GM21515 (cell line): ENCODE measurements around the gene CDCA7.
A peak's percentile ranks its signal among the peaks of the same experiment; 100 is the strongest.
"Not testable (repeated sequence)": the region's sequence is repeated elsewhere in the genome, so short reads cannot be mapped to it uniquely, and the experiment has no call there.

Source experiments
- ATAC-seq: cut with Tn5 transposase; IDR thresholded peaks from one replicate; pipeline ENCODE4 v1.9.1; 2021; ENCODE audit not compliant: unreplicated experiment

The CDCA7 gene

DNA sequence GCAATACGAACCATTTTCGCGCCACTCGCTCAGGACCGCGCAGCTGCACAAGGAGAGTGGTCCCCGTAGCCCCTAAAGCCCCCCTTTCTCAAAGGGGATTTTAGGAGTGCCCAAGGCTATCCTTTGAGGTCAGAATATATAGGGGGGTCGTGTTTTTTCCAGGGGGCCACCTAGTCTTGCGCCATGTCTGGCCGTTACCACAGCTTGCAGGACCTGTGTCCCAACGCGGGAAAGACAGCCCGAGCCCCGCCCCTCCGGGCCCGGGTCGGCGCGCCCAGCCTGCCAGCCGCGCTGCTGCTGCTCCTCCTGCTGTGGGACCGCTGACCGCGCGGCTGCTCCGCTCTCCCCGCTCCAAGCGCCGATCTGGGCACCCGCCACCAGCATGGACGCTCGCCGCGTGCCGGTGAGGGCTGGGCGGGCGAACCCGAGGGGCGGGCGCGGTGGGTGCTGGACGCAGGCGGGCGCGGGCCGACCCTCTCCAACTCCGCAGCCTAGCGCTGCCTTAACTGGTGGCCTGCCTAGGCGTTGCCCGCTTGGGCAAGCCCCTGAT is at the start of gene CDCA7:
CDCA7 (plus strand) TSS at position 291 of the 550 bp plus-strand sequence; CDS start at position 383, 92 bp downstream.
- peak; percentile 44 for ATAC-seq

DNA sequence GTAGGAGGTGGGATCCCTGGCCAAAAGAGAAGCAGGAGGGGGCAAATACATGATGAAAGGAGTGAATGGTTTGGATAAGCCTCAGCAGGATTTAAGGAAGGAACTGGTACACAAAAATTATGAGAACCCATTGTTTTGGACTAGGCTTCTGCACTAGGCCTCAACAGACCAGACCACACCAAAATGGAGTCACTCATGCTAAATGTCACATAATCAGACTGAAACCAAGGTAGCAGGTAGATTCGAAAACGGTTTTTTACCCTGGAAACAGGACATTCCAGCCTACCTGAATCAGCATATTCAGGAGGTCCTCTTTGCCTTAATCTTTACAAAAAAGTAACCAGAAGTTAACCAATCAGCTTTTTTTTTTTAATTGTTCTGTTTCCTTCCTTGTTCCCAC is 49.4 kb upstream of the CDCA7 start:
- ATAC-seq: no peak

GRCh38 chr2:173307293-173307692 is 47.4 kb upstream of the CDCA7 start:
- ATAC-seq: no peak

- not testable (repeated sequence) for ATAC-seq
Observed at GRCh38 chr2:173309370-173309769, 45.3 kb upstream of the CDCA7 start.

DNA sequence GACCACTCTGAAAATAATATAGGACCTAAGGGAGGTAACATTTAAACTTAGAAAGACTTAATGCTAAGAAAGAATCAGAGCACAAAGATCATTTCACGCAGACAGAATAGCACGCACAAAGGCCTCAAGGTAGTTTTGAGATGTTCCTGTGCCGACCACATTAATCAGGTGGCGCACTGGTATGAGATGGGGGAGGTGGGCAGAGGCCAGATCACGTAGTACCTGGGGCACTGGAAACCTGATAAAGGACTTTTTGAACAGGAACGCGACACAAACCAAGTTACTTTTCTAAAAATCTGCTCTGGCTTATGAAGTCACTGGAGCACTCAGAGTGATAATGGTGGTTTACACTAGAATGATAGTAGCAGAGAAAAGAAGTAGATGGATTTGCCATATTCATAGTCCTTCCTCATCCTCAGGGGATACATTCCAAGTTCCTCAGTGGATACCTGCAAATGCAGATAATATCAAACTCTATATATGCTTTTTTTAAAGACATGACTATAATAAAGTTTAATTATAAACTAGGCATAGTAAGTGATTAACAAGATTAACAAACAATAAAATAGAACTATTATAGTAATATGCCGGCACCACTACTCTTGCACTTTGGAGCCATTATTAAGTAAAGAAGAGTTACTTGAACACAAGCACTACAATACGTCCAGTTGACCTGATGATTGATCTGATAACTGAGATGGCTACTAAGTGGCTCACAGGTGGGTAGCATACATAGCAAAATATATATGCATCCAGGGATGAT is 42.6 kb upstream of the CDCA7 start:
- no peak for ATAC-seq

DNA sequence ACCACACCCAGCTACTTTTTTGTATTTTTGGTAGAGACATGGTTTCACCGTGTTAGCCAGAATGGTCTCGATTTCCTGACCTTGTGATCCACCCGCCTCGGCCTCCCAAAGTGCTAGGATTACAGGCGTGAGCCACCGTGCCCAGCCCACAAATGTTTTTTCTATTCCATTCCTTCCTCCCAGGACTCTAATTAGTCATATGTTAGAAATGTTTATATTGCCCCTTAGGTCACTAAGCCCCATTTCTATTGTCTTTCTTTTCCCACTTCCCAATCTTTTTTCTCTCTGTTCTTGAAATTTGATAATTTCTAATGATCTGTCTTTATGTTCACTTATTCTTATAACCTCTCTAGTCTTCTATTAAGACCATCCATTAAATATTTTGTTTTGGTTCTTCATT is 31.3 kb upstream of the CDCA7 start:
- ATAC-seq: no peak

- no peak for ATAC-seq
Observed at GRCh38 chr2:173326806-173327205, 27.9 kb upstream of the CDCA7 start.

DNA sequence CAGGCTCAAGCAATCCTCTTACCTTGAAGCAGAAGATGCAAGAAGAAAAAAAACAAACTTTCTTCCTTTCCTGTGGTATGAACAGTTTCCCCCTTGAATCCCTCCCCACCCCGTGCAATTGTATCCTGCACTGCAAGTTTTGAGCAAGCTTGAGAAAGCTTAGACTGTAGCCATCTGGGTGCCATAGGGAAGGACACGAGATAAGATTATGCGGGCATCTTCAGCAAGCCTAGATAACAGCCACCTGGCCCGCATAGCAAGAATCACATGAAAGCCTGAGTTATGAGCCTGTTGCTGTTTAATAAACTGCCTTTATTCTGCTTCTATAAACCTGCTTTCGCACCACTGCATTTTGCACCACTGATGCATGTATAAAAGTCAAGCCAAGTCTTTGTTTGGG is 27.3 kb upstream of the CDCA7 start:
- ATAC-seq: no peak

GRCh38 chr2:173333003-173333402 is 21.7 kb upstream of the CDCA7 start:
- ATAC-seq: not testable (repeated sequence)

DNA sequence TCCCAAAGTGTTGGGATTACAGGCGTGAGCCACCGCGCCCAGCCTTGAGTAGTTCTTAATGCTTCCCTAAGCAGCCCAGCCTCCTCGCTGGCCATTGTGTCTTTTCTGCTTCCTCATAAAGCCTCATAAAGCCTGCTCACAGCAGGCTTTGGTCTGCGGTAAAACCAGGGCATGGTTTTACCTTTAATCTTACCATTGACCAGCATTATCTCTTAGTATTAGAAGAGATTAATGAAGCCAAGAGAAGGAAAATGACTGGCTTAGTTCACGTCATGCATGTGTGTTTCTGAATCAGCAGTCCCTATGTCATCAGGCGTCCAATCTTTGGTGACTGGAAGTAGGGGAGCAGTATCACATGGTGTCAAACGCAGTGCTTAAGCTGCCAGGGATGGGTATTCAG is 14.9 kb upstream of the CDCA7 start:
- ATAC-seq: no peak

- no peak for ATAC-seq
Observed at GRCh38 chr2:173343921-173344320, 10.8 kb upstream of the CDCA7 start.

DNA sequence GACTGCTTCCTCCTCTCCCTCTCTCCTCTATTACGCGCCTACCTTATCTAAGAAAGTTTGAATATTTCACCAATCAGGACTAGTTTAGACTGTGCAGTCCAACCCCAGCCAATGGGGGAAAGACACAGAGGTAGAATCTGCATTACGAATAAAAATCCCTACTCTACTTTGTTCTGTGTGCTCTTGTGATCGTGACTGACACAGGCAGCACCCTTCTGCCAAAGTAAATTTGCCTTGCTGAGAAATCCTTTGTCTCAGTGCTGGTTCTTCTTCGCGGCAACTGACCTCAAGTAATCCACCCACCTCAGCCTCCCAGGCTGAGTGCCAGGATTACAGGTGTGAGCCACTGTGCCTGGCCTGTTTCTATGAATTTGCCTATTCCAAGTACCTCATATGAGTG is 8.6 kb upstream of the CDCA7 start:
- ATAC-seq: no peak

- peak; percentile 48 for ATAC-seq
Observed at GRCh38 chr2:173347305-173348168, 7.1 kb upstream of the CDCA7 start.

GRCh38 chr2:173349287-173349686 is 5.4 kb upstream of the CDCA7 start:
- ATAC-seq: no peak

DNA sequence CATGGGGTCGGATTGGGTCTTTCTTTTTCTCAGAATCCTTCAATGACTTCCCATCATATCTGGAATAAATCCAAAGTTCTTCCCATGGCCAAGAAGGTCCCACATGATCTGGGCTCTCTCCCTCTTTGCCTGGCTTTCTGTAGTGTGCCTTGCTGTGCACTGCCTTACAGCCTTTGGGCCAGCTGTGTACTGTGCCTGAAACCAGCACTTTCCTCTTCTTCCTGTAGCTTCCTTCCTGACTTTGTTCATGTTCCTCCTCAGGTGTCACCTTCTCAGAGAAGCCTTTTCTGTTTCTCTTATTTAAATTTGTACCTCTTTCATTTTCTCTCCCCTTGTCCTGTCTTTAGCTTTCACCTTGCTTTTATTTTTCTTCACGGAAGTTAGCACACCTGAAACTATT is 4.3 kb upstream of the CDCA7 start:
- ATAC-seq: no peak

DNA sequence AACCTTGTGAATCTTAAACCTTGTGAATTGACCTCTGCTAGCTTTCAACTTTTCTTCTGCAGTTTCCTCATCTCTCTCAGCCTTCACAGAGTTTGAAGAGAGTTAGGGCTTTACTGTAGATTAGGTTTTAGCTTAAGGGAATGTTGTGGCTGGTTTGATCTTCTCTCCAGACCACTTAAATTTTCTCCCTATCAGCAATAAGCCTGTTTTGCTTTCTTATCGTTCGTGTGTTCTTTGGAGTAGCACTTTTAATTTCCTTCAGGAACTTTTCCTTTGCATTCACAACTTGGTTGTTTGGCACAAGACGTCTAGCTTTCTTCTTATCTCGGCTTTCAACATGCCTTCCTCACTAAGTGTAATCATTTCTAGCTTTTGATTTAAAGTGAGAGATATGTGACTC is 2.8 kb upstream of the CDCA7 start:
- ATAC-seq: no peak

GRCh38 chr2:173353556-173353955 is 1.1 kb upstream of the CDCA7 start:
- no peak for ATAC-seq

- ATAC-seq: peak; percentile 27
Observed at GRCh38 chr2:173354073-173354581, 545 bp upstream of the CDCA7 start.

DNA sequence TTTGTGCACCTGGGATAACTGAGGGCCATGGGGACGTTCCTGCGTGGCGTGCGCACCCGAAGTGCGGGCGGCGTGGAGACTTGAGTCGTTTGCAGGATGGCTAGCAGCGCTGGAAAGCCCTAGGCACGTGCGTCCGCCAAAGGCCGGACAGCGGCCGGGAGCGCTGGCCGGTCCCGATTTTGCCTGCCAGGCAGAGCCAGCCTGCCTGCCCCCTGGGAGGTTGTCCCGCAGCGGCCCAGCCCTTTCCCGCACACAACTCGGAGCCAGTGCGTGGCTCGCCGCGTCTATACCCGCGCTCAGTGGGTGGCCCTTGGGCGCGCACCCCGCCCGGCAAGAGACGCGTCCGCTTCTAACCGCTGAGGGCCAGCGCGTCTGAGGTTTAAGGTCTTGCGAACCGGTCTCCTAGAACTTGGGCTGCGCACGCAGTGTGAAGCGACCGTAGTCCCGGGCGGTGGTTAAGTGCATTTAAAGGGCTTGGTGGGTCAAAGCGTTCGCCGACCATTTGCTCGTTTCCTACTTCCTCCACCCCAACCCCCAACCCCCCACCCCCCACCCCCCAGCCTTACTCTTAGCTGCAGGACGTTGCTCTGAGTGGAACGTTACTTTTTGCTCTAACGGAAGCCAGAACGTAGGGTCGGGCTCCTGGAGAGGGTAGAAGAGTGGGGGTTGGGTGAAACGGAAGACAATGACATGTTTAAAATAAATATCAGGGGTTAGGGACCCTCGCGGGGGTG is 627 bp downstream of the CDCA7 start:
- peak; percentile 33 for ATAC-seq

DNA sequence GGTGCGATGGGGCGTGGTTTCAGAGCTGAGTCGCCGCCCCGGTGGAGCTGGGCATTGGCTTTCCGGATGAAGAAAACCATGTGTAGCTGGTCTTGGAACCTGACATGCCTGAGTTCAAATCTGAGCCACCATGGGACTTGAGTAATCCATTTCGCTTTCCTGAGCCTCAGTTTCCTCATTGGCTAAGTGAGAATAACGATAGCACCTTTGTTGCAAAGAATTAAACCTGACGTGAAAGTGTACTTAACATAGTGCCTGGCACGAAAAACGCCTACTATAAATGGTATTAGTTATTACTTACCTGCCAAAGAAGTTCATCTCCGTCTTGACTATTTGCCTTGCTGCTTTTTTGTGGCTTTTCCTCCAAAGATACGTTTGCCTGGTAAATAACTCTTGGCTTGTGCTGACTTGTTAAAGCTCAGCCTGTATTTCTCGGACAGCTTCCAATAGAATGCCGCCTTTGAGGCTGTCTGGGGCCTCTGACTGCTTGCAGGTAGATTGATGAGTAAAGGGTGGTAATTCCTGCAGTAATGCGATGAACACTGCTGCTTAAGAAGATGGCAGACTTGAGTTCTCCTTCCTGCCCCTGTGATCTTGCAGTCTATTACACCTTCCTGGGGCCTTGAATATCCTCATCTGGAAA is 1.3 kb downstream of the CDCA7 start:
- ATAC-seq: no peak
